ENCODE results near the gene IKBKG.
"Not testable (repeated sequence)": the region's sequence is repeated elsewhere in the genome, so short reads cannot be mapped to it uniquely, and the experiment has no call there.

IKBKG gene

GRCh38 chrX:154600759-154601374 is 53.4 kb downstream of the IKBKG start:
- intact Hi-C loops (cut with DNase I): no loop called here
- peak in 1 of 10 donors; percentile 35 for DNase-seq

- intact Hi-C loops (cut with DNase I): no loop called here
- DNase-seq: no peak
Observed at GRCh38 chrX:154602226-154602625, 54.8 kb downstream of the IKBKG start.

GRCh38 chrX:154602766-154603437 is 55.5 kb downstream of the IKBKG start:
- intact Hi-C loops (cut with DNase I): no loop called here
- peak in 1 of 10 donors; percentile 57 for DNase-seq

- peak in 1 of 10 donors; percentile 57 for DNase-seq
- intact Hi-C loops (cut with DNase I): no loop called here
Observed at GRCh38 chrX:154603438-154604430, 56.3 kb downstream of the IKBKG start.

GRCh38 chrX:154605566-154605965 is 58.1 kb downstream of the IKBKG start:
- peak in 1 of 10 donors; percentile 60 for DNase-seq
- intact Hi-C loops (cut with DNase I): no loop called here

- intact Hi-C loops (cut with DNase I): no loop called here
- DNase-seq: no peak
Observed at GRCh38 chrX:154607370-154607769, 60.0 kb downstream of the IKBKG start.

- intact Hi-C loops (cut with DNase I); DNase-seq: not testable (repeated sequence)
Observed at GRCh38 chrX:154607976-154608375, 60.6 kb downstream of the IKBKG start.

GRCh38 chrX:154608823-154609222 is 61.4 kb downstream of the IKBKG start:
- intact Hi-C loops (cut with DNase I); DNase-seq: not testable (repeated sequence)

GRCh38 chrX:154611146-154611545 is 63.7 kb downstream of the IKBKG start:
- intact Hi-C loops (cut with DNase I); DNase-seq: not testable (repeated sequence)

- intact Hi-C loops (cut with DNase I): not testable (repeated sequence)
- DNase-seq: peak in 1 of 10 donors; percentile 8
Observed at GRCh38 chrX:154613586-154613985, 66.2 kb downstream of the IKBKG start.
